Neuron (in vitro differentiated cells): Measurements from ENCODE around the gene HELZ.
A peak's percentile ranks its signal among the peaks of the same experiment; 100 is the strongest.
"Not testable (repeated sequence)": the region's sequence is repeated elsewhere in the genome, so short reads cannot be mapped to it uniquely, and the experiment has no call there.

Source experiments
- H2AFZ ChIP-seq: one replicate; pipeline ENCODE4 v1.6.1; 2013; ENCODE audit warnings: low read depth, mild to moderate bottlenecking, inconsistent platforms, low read length, moderate library complexity
- H3K27me3 ChIP-seq: one replicate; pipeline ENCODE4 v1.6.1; 2013; ENCODE audit warnings: low read length; ENCODE audit not compliant: insufficient read depth
- H3K36me3 ChIP-seq: one replicate; pipeline ENCODE4 v1.6.1; 2013; ENCODE audit warnings: low read length; ENCODE audit not compliant: insufficient read depth
- H3K4me1 ChIP-seq: one replicate; pipeline ENCODE4 v1.6.1; 2013; ENCODE audit warnings: low read length; ENCODE audit not compliant: insufficient read depth
- H3K4me3 ChIP-seq: 2 replicates; pipeline ENCODE4 v1.5.1; 2013; ENCODE audit warnings: mild to moderate bottlenecking, low read length, moderate library complexity
- H3K9me3 ChIP-seq: one replicate; pipeline ENCODE4 v1.6.1; 2013; ENCODE audit warnings: low read length

Gene HELZ, protein sequence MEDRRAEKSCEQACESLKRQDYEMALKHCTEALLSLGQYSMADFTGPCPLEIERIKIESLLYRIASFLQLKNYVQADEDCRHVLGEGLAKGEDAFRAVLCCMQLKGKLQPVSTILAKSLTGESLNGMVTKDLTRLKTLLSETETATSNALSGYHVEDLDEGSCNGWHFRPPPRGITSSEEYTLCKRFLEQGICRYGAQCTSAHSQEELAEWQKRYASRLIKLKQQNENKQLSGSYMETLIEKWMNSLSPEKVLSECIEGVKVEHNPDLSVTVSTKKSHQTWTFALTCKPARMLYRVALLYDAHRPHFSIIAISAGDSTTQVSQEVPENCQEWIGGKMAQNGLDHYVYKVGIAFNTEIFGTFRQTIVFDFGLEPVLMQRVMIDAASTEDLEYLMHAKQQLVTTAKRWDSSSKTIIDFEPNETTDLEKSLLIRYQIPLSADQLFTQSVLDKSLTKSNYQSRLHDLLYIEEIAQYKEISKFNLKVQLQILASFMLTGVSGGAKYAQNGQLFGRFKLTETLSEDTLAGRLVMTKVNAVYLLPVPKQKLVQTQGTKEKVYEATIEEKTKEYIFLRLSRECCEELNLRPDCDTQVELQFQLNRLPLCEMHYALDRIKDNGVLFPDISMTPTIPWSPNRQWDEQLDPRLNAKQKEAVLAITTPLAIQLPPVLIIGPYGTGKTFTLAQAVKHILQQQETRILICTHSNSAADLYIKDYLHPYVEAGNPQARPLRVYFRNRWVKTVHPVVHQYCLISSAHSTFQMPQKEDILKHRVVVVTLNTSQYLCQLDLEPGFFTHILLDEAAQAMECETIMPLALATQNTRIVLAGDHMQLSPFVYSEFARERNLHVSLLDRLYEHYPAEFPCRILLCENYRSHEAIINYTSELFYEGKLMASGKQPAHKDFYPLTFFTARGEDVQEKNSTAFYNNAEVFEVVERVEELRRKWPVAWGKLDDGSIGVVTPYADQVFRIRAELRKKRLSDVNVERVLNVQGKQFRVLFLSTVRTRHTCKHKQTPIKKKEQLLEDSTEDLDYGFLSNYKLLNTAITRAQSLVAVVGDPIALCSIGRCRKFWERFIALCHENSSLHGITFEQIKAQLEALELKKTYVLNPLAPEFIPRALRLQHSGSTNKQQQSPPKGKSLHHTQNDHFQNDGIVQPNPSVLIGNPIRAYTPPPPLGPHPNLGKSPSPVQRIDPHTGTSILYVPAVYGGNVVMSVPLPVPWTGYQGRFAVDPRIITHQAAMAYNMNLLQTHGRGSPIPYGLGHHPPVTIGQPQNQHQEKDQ (N-terminal part only)

GRCh38 chr17:67245073-67245693, at the start of gene HELZ:
HELZ (minus strand) TSS chr17:67245196; CDS start chr17:67218804, 26,392 bp downstream.
- H3K36me3 ChIP-seq, result peaks cover 5% of the 10 kb centered on the region
- no peaks in the 10 kb centered on the region for H3K9me3 ChIP-seq
- H2AFZ ChIP-seq, result peak within 1 kb of the TSS; percentile 100
- peak within 1 kb of the TSS; percentile 71 for H3K4me3 ChIP-seq
- peaks cover 23% of the 10 kb centered on the region for H3K4me1 ChIP-seq
- no peaks in the 10 kb centered on the region for H3K27me3 ChIP-seq

DNA sequence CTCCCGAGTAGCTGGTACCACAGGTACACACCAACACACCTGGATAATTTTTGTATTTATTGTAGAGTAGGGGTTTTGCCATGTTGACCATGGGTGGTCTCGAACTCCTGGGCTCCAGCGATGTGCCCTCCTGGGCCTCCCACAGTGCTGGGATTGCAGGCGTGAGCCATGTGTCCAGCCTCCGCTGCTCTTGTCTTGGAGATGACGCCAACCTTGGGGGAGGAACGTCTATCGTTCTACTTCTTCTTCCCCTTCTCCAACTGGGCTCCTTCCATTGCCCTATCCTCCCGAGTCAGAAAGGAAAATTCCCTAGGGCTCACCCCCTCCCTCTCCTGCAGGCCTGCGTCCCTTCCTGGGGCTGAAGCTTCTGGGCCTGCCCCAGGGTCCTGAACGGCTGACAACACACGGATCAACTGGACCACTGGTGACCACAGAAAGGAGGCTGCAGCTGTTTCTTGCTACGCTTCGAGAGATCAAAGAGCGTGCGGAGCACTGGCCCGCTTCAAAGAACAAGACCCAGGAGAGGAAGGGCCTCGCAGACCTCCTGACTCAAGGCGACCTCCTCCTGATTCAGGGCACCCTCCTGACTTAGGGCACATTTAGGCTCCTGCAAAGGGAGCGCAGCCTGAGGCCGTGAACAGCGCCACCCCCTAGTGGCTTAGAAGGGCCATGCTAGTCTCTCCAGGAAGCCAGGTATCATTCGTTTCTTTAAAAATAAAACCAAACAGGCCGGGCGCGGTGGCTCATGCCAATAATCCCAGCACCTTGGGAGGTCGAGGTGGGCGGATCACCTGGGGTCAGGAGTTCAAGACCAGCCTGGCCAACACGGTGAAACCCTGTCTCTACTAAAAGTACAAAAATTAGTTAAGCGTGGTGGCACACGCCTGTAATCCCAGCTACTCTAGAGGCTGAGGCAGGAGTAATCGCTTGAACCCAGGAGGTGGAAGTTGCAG, 48.5 kb upstream of the HELZ start:
- Histone ChIP-seq H3K4me1 (peaks cover 7% of the 10 kb centered on the region), H3K4me3 (no peak overlapping the region), H3K27me3 (no peaks in the 10 kb centered on the region)

DNA sequence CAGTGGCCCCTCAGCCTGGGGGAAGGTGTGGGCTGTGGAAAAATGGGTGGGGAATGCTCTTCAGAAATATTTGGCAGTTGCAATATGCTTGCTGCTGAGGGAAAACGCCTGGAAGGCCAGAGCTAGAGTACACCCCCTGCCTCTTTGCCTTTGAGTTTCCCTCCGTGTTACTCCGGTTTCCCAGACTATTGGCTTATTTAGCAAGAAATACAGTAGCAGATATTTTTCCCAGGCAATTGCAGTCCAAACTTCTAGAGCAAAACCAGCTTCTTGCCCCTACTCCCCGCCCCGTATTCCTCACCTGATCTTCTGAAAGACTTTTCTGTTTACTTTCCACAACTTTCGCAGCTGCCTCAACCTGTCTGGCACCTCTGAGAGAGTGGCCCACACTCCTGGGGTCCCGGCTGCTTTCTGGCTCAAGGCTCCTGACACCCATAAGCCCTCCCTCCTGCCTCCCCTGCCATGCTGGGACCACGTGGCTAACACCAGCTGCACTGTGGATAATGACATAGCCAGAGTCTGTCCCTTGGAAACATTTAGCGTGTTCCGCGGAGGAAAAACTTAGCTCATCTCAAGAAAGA, 45.8 kb upstream of the HELZ start:
- H3K4me3 ChIP-seq, result no peak overlapping the region
- no peak overlapping the region for H2AFZ ChIP-seq
- no peaks in the 10 kb centered on the region for H3K27me3 ChIP-seq
- peaks cover 7% of the 10 kb centered on the region for H3K4me1 ChIP-seq
- no peaks in the 10 kb centered on the region for H3K36me3 ChIP-seq
- H3K9me3 ChIP-seq, result no peaks in the 10 kb centered on the region

More for the DNA sequence above, 48.5 kb upstream of the HELZ start:
- no peak overlapping the region for H2AFZ ChIP-seq
- no peaks in the 10 kb centered on the region for H3K9me3 ChIP-seq
- no peaks in the 10 kb centered on the region for H3K36me3 ChIP-seq

DNA sequence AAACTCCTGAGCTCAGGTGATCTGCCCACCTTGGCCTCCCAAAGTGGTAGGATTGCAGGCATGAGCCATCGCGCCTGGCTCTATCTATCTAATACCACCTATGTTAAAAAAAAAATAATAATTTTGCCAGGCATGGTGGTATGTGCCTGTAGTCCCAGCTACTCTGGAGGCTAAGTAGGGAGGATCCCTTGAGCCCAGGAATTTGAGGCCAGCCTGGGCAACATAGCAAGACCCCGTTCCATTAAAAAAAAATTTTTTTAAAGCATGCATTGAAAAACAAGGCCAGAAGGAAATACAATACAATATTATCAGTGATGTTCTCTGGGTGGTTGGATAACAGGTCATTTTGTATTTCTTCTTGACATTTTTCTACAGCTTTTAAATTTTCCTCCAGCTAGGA, 45.2 kb upstream of the HELZ start:
- Histone ChIP-seq H3K27me3 (no peaks in the 10 kb centered on the region), H3K4me1 (peaks cover 7% of the 10 kb centered on the region), H2AFZ (no peak overlapping the region), H3K4me3 (no peak overlapping the region), H3K9me3 (no peaks in the 10 kb centered on the region), H3K36me3 (no peaks in the 10 kb centered on the region)

GRCh38 chr17:67289181-67289876, 44.3 kb upstream of the HELZ start:
- no peak overlapping the region for H2AFZ ChIP-seq
- no peaks in the 10 kb centered on the region for H3K36me3 ChIP-seq
- H3K4me1 ChIP-seq, result peaks cover 7% of the 10 kb centered on the region
- no peak overlapping the region for H3K4me3 ChIP-seq
- H3K27me3 ChIP-seq, result no peaks in the 10 kb centered on the region
- no peaks in the 10 kb centered on the region for H3K9me3 ChIP-seq

DNA sequence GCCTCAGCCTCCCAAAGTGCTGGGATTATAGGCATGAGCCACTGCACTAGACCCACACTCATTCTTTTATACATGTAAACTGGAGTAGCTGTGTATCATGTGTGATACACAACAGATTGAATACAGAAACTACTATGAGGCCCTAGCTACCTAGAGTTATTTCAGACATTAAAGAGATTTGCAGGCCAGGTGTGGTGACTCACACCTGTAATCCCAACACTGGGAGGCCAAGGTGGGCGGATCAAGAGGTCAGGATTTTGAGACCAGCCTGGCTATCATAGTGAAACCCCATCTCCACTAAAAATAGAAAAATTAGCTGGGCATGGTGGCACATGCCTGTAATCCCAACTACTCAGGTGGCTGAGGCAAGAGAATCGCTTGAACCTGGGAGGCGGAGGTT, 41.8 kb upstream of the HELZ start:
- H3K4me1 ChIP-seq, result peaks cover 10% of the 10 kb centered on the region
- not testable (repeated sequence) for H3K4me3 ChIP-seq

DNA sequence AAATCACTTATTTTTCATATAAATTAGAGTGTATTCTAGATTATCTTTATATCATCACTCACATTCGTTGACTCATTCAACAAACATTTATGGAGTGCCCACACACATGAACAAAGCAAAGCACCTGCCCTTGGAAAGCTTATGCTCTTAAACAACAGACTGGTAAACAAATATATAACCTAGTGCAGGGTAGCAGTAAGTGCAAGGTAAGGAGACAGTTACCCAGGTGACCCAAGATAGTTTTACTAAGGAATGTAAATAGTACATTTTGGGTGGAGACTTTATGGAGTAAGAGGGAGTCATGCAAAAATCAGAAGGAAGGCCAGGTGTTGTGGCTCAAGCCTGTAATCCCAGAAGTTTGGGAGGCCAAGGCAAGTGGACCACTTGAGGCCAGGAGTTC, 40.4 kb upstream of the HELZ start:
- Histone ChIP-seq H3K4me1 (peaks cover 10% of the 10 kb centered on the region), H2AFZ (no peak overlapping the region), H3K36me3 (no peaks in the 10 kb centered on the region), H3K27me3 (no peaks in the 10 kb centered on the region), H3K4me3 (no peak overlapping the region), H3K9me3 (no peaks in the 10 kb centered on the region)

More for the DNA sequence above, 41.8 kb upstream of the HELZ start:
- not testable (repeated sequence) for H3K36me3 ChIP-seq, H3K9me3 ChIP-seq, H2AFZ ChIP-seq, H3K27me3 ChIP-seq

DNA sequence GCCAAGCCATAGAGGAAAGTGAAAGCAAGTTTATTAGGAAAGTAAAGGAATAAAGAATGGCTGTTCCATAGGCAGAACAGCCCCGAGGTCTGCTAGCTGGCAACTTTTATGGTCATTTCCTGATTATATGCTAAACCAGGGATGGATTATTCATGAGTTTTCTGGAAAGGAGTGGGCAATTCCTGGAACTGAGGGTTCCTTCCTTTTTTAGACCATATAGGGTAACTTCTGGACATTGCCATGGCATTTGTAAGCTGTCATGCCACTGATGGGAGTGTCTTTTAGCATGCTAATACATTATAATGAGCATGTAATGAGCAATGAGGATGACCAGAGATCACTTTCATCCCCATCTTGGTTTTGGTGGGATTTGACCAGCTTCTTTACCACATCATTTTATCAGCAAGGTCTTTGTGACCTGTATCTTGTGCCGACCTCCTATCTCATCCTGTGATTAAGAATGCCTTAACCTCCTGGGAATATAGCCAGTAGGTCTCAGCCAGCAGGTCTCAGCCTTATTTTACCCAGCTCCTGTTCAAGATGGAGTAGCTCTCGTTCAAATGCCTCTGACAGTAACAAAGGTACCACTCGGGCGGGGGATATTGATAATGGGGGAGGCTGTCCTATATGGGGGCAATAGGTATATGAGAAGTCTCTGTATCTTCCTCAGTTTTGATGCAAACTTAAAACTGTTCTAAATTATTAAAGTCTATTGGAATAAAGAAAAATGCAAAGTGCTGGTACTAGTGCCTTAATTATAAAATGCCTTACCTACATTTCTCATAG, 38.9 kb upstream of the HELZ start:
- Histone ChIP-seq H3K36me3 (no peaks in the 10 kb centered on the region), H3K27me3 (no peaks in the 10 kb centered on the region), H3K4me1 (peaks cover 3% of the 10 kb centered on the region), H3K9me3 (no peaks in the 10 kb centered on the region), H2AFZ (no peak overlapping the region), H3K4me3 (no peak overlapping the region)

- Histone ChIP-seq H3K4me3 (no peak overlapping the region), H2AFZ (no peak overlapping the region), H3K9me3 (no peaks in the 10 kb centered on the region), H3K27me3 (no peaks in the 10 kb centered on the region), H3K4me1 (peaks cover 8% of the 10 kb centered on the region), H3K36me3 (no peaks in the 10 kb centered on the region)
Observed at GRCh38 chr17:67281743-67282142, 36.7 kb upstream of the HELZ start.

- Histone ChIP-seq H3K4me1 (peaks cover 8% of the 10 kb centered on the region), H3K9me3 (no peaks in the 10 kb centered on the region), H2AFZ (no peak overlapping the region), H3K36me3 (no peaks in the 10 kb centered on the region), H3K27me3 (no peaks in the 10 kb centered on the region), H3K4me3 (no peak overlapping the region)
Observed at GRCh38 chr17:67281053-67281452, 36.1 kb upstream of the HELZ start.
